Hepatocyte (in vitro differentiated cells): ENCODE results near the gene SOBP. TPM values are rescaled to one million over a fixed set of nuclear protein-coding genes. Genes with fewer than 3 reads are reported as not detected.
A peak's percentile ranks its signal among the peaks of the same experiment; 100 is the strongest.

ENCODE experiments used
- DNase-seq: peaks from one replicate; pipeline ENCODE4 v3.0.0-alpha.2; 2016; ENCODE audit warnings: low spot score
- H2AFZ ChIP-seq: fragments of 200-600 bp; sonication (generic); 2 replicates; pipeline ENCODE4 v1.6.0; 2016; ENCODE audit warnings: antibody characterized with exemption, mild to moderate bottlenecking
- H3K27ac ChIP-seq: fragments of 200-600 bp; sonication (generic); 2 replicates; pipeline ENCODE4 v1.5.1; 2016; ENCODE audit warnings: mild to moderate bottlenecking
- H3K27me3 ChIP-seq: fragments of 200-600 bp; sonication (generic); 2 replicates; pipeline ENCODE4 v1.6.1; 2016
- H3K36me3 ChIP-seq: fragments of 200-600 bp; sonication (generic); replicated peaks from 2 replicates; pipeline ENCODE4 v1.5.1; 2016; ENCODE audit warnings: low read depth; ENCODE audit not compliant: insufficient read depth
- H3K4me1 ChIP-seq: fragments of 200-600 bp; sonication (generic); 2 replicates; pipeline ENCODE4 v1.5.1; 2016; ENCODE audit warnings: mild to moderate bottlenecking, moderate library complexity; ENCODE audit not compliant: insufficient read depth
- H3K4me2 ChIP-seq: fragments of 200-600 bp; sonication (generic); 2 replicates; pipeline ENCODE4 v1.6.0; 2016
- H3K4me3 ChIP-seq: fragments of 200-600 bp; sonication (generic); 2 replicates; pipeline ENCODE4 v1.5.1; 2016; ENCODE audit warnings: mild to moderate bottlenecking
- H3K79me2 ChIP-seq: fragments of 200-600 bp; sonication (generic); 2 replicates; pipeline ENCODE4 v1.6.0; 2017; ENCODE audit warnings: mild to moderate bottlenecking
- H3K9me2 ChIP-seq: fragments of 200-600 bp; sonication (generic); replicated peaks from 2 replicates; pipeline ENCODE4 v1.6.0; 2017; ENCODE audit warnings: mild to moderate bottlenecking; ENCODE audit not compliant: insufficient read depth
- H3K9me3 ChIP-seq: fragments of 200-600 bp; sonication (generic); 2 replicates; pipeline ENCODE4 v1.5.1; 2016; ENCODE audit warnings: low read depth, mild to moderate bottlenecking
- H4K20me1 ChIP-seq: fragments of 200-600 bp; sonication (generic); 2 replicates; pipeline ENCODE4 v1.6.0; 2016; ENCODE audit warnings: mild to moderate bottlenecking; ENCODE audit not compliant: insufficient read depth, poor library complexity, severe bottlenecking
- EZH2 ChIP-seq: fragments of 200-600 bp; sonication (generic); IDR thresholded peaks from 2 replicates; pipeline ENCODE4 v1.6.1; 2016; ENCODE audit warnings: antibody characterized with exemption, mild to moderate bottlenecking, borderline replicate concordance
- EZH2phosphoT487 ChIP-seq: fragments of 200-600 bp; sonication (generic); IDR thresholded peaks from one replicate; pipeline ENCODE4 v1.6.1; 2018; ENCODE audit warnings: antibody characterized with exemption, mild to moderate bottlenecking, low read depth, moderate library complexity; ENCODE audit not compliant: unreplicated experiment, severe bottlenecking
- WGBS: methylation state at CpG from one replicate; pipeline ENCODE4 v1.1.6; 2016; ENCODE audit warnings: low lambda C conversion rate; ENCODE audit errors: missing lambda C conversion rate; 5-methylcytosine and 5-hydroxymethylcytosine counted together
- polyA plus RNA-seq: library from polyadenylated mRNA; unstranded; fragments of >200 nt; fragmentation: Nextera tagmentation; extraction: Ambion mirVana; gene quantifications from 2 replicates; pipeline ENCODE4 v1.2.1, GENCODE V29; 2016
- total RNA-seq: library from RNA; depleted of rRNA; stranded (reverse); fragments of >200 nt; gene quantifications from 2 replicates; pipeline ENCODE4 v1.2.3, GENCODE V29; 2014
- TF ChIP-seq, protein P1 (sequence below): fragments of 200-600 bp; sonication (generic); IDR thresholded peaks from 2 replicates; pipeline ENCODE4 v1.5.1; 2016; ENCODE audit warnings: antibody characterized with exemption, mild to moderate bottlenecking; ENCODE audit not compliant: poor library complexity

The SOBP gene
- total and polyA plus RNA-seq, 2 experiments from 2014 or later = 2.1 to 2.2 TPM

GRCh38 chr6:107603006-107603370 lies 113.1 kb downstream of the SOBP start:
- no peaks in the 10 kb centered on the region for H3K9me3 ChIP-seq
- no peak for TF ChIP-seq EZH2phosphoT487
- TF ChIP-seq, protein P1, sequence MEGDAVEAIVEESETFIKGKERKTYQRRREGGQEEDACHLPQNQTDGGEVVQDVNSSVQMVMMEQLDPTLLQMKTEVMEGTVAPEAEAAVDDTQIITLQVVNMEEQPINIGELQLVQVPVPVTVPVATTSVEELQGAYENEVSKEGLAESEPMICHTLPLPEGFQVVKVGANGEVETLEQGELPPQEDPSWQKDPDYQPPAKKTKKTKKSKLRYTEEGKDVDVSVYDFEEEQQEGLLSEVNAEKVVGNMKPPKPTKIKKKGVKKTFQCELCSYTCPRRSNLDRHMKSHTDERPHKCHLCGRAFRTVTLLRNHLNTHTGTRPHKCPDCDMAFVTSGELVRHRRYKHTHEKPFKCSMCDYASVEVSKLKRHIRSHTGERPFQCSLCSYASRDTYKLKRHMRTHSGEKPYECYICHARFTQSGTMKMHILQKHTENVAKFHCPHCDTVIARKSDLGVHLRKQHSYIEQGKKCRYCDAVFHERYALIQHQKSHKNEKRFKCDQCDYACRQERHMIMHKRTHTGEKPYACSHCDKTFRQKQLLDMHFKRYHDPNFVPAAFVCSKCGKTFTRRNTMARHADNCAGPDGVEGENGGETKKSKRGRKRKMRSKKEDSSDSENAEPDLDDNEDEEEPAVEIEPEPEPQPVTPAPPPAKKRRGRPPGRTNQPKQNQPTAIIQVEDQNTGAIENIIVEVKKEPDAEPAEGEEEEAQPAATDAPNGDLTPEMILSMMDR = no peak
- TF ChIP-seq EZH2 = no peak
- no peaks in the 10 kb centered on the region for H3K27me3 ChIP-seq
- no peaks in the 10 kb centered on the region for H3K79me2 ChIP-seq
- 81% methylated on average over 3 of the region's 3 CpGs for WGBS
- H3K9me2 ChIP-seq = no peaks in the 10 kb centered on the region
- DNase-seq = no peak
- H3K27ac ChIP-seq = no peak overlapping the region
- no peak overlapping the region for H3K4me2 ChIP-seq
- H3K4me1 ChIP-seq = peaks cover 22% of the 10 kb centered on the region
- no peak overlapping the region for H3K4me3 ChIP-seq
- H2AFZ ChIP-seq = no peak overlapping the region
- no peaks in the 10 kb centered on the region for H3K36me3 ChIP-seq
- H4K20me1 ChIP-seq = no peaks in the 10 kb centered on the region

DNA sequence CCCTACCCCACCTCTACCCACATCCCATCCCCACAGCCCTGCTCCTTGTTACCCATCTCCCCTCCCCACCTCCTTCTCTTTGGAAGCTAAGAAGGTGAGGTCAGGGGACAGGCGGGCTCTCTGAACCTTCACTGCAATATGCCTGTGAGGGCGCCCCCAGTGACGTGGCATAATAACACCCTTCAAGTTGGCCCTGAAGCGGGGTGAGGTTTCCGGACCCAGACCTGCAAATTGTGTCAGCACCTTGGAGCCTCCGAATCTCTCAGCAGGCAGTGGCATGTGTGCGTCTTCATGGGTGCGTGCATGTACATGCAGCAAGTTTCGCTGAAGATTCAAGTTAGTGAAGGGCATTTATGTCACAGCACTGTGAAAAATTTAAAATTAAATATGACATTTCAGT lies 114.6 kb downstream of the SOBP start:
- H3K27me3 ChIP-seq = no peaks in the 10 kb centered on the region
- H3K4me3 ChIP-seq = no peak overlapping the region
- no peaks in the 10 kb centered on the region for H3K79me2 ChIP-seq
- TF ChIP-seq EZH2phosphoT487 (no peak), EZH2 (no peak)
- TF ChIP-seq, protein P1 = no peak
- H2AFZ ChIP-seq = no peak overlapping the region
- no peak overlapping the region for H3K4me2 ChIP-seq
- H3K4me1 ChIP-seq = peaks cover 22% of the 10 kb centered on the region
- 96% methylated on average over 9 of the region's 9 CpGs for WGBS
- no peaks in the 10 kb centered on the region for H3K36me3 ChIP-seq
- H3K9me2 ChIP-seq = no peaks in the 10 kb centered on the region
- no peaks in the 10 kb centered on the region for H4K20me1 ChIP-seq
- no peaks in the 10 kb centered on the region for H3K9me3 ChIP-seq
- H3K27ac ChIP-seq = no peak overlapping the region
- DNase-seq = no peak

- no peaks in the 10 kb centered on the region for H3K27me3 ChIP-seq
Observed at GRCh38 chr6:107606407-107606806, 116.5 kb downstream of the SOBP start.

GRCh38 chr6:107607116-107607515 lies 117.2 kb downstream of the SOBP start:
- Histone ChIP-seq H3K4me1 (peaks cover 13% of the 10 kb centered on the region), H3K9me2 (no peaks in the 10 kb centered on the region), H3K4me2 (no peak overlapping the region), H3K4me3 (no peak overlapping the region), H3K36me3 (no peaks in the 10 kb centered on the region), H3K27ac (peak overlapping the region; percentile 74), H3K9me3 (no peaks in the 10 kb centered on the region), H3K27me3 (no peaks in the 10 kb centered on the region), H2AFZ (no peak overlapping the region), H4K20me1 (no peaks in the 10 kb centered on the region), H3K79me2 (no peaks in the 10 kb centered on the region)
- no peak for TF ChIP-seq EZH2phosphoT487
- TF ChIP-seq, protein P1 = peak; percentile 16
- peak; percentile 24 for DNase-seq
- WGBS = 86% methylated on average over 4 of the region's 4 CpGs

More at GRCh38 chr6:107606407-107606806, 116.5 kb downstream of the SOBP start:
- Histone ChIP-seq H3K27ac (peak overlapping the region; percentile 74), H3K9me2 (no peaks in the 10 kb centered on the region), H3K79me2 (no peaks in the 10 kb centered on the region), H2AFZ (no peak overlapping the region), H3K4me2 (no peak overlapping the region), H4K20me1 (no peaks in the 10 kb centered on the region), H3K4me1 (peaks cover 15% of the 10 kb centered on the region), H3K9me3 (no peaks in the 10 kb centered on the region), H3K4me3 (no peak overlapping the region), H3K36me3 (no peaks in the 10 kb centered on the region)
- TF ChIP-seq EZH2phosphoT487 (no peak), EZH2 (no peak)
- WGBS = 86% methylated on average over 4 of the region's 4 CpGs
- no peak for DNase-seq
